CD4-positive, alpha-beta T cell treated with Interferon gamma for 1 hour (primary cell): Measurements from ENCODE around the gene DAND5.

Experiments
- DNase-seq: peaks from one replicate; pipeline ENCODE4 v3.0.0-alpha.2; 2020

Gene DAND5

DNA sequence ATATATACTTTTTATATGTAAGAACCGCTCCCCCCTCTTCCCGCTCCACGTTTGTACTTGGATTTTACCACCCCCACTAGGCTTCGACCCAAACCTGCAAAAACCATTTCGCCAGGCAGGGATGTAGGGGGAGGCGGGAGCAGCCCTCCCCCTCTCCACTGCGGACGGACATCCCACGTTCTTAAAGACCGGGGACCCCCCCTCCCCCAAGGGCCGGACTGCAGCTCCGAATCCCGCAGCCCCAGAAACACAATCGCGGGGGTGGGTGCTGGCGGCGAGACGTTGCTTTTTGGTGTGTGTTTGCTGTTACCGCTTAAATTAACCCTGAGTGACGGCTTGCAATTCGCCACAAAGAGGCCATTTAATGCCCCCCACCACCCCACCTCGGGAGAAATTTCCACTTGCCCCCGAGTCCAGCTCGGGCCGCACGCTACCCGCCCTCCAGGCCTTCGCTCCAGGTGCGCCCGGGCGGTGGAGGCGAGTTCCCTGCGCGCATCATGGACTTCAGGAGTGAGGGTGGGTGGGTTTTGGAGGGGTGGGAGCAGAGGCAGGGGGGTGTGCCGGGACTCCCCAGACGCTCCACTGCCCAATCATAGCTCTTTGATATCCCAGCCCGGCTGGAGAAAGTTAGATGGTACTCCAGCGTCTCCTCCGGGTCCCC is 41.7 kb downstream of the DAND5 start:
- DNase-seq, result no peak

DNA sequence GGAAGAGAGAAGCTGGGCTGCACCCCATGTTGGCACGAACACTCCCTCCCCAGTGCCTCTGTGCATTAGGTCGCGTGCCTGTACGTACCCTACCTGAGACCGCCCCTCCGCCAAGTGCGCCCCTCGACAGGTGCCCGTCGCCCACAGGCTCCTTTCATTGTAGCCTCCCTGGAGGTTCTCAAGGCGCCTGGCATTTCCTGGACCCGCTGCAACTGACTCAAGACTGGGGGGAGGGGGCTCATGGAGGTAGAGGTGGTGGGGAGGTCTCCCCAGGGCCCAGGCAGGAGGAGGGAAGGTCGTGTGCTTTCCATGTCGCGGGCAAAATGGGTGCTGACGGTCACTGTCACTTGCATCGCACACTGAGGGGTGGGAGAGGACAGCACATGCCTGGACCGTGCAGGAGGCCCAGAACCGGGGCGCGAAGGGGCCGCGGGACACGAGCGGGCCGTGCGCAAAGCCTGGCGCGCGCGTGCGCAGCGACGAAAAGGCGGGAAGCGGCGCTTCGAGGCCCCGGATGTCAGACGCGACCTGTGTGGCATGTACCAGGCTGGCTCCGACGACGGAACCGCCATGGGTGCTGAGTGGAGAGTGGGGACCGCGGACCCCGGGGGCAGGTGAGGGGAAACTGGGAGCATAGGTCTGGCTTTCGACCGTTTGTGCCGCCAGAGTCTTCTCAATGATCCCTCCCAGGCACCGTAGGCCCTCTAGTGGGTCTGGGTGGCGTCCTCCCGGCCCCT is 42.4 kb downstream of the DAND5 start:
- DNase-seq, result no peak

DNA sequence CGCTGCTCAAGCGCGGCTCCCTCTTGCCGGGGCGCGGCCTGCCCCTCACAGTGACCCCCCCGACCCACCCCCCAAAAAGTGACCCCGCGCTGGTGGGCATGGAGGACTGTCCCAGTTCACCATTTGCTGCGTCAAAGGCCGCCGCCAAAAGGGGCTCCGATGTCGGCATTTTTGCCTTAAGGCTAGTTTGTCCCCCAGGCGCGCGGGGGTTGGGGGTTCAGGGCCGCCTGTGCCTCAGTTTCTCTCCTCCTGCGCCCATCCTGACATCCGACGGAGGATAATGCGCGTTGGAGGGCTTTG is 43.0 kb downstream of the DAND5 start:
- no peak for DNase-seq

DNA sequence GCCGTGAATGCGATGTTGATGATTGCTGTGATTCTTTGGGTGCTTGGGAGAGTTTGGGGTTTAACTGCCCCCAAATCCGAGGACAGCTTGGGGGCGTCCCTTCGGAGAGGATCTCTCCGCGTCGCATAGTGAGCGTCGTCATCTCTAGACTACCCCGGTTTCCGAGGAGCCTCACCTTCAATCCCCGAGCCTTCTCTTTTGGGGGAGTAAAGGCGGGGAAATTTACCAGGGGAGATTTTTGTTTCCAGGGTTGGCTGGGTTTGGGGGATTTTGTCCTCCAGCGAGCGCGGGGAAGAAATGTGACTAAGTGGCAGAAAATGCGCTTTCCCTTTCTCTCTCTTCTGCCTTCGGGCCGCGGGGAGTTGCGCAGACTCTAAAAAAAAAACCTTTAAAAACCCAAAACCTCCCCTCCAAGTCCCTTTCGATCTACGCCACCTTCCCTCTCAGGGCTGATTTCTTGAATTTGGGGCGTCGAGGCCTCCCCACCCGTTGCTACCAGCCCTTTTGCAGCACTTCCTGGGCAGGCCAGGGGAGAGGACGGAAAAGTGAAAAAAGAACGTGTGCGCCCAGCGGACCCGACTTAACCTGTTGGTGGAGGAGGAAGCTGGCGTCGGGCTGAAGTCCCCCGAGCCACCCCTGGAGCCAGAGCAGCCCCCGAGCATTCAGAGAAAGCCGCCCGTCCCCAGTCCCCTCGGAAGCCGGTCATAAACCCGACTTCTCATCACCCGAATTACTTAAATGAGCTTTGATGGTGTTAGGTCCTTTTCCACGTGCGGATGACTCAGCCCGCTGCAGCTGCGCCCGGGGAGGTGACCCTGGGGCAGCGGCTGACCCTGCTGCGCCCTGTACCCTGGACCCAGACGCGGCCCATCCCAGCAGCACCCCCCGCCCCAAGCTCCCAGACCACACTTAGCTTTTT is 43.6 kb downstream of the DAND5 start:
- DNase-seq, result peak; percentile 11

DNA sequence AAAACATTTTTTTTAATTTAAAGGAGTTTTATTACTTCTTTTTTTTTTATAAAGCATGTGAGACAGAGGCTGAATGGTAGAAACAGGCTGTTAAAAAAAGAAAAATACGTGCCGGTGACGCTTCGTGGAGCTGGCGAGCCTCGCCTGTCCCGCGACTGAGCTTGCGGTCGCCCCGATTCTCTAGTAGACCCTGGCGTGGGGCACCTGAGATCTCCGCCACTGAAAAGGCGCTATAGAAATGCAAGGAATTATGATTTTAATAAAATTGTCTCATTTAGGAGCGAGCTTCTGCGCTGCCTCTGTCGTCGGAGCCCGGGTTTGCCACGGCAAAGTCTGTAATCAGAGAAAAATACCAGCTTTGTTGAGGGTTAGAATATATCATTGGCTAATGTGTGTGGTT is 44.3 kb downstream of the DAND5 start:
- DNase-seq, result no peak

DNA sequence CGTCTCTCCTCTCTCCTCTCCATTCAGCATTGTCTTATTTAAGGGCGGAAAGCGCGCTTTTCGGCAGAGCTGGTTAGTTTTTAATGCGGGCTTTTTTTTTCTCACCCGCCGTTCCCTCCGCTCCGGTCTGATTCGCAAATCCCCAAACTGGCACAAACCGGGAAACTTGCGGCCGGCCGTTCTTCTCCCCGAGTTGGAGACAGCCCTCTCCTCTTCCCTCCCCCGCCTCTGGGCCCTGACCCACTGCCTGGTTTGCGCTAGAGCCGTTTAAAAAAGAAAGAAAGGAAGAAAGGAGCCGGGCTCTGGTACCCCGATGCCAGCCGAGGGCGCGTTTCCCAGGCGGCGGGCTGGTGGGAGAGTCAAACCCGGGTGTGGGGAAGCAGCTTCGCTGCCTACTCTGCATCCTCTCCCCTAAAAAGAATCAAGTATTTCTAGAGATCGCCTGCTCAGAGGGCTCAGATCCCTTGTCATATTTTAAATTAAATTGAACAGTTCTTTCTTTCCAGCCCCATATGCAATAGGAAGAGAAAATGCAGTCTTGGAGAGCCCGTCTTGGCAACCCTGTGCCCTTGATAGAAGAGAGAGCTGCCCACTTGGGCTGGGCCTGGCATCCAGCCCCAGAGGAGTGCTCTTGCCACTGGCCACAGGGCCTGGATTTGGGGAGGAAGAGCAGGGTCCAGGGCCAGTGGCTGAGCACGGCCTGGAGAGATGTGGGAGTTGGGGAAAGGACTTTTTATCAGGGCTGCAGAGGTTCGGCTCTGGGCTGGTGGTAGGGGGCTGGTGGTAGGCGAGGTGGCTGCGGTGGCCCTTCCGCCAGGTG is 44.9 kb downstream of the DAND5 start:
- no peak for DNase-seq

DNA sequence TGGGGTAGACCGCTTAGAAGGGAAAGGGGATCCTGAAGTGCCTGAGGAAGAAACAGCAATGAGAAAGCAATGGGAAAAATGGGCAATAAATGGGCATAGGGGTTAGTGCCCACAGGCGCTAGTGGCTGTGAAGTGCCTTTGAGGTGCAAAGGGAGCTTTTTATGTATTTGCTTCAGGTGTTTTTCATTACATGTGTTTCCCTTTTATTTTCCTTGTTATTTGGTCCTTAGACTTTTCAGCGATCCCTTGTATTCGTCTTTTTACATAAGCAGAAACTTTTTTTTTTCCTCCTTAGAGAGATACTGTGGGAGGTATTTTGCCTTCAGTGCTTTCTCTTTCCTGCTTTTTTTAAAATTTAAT is 45.5 kb downstream of the DAND5 start:
- DNase-seq, result no peak

DNA sequence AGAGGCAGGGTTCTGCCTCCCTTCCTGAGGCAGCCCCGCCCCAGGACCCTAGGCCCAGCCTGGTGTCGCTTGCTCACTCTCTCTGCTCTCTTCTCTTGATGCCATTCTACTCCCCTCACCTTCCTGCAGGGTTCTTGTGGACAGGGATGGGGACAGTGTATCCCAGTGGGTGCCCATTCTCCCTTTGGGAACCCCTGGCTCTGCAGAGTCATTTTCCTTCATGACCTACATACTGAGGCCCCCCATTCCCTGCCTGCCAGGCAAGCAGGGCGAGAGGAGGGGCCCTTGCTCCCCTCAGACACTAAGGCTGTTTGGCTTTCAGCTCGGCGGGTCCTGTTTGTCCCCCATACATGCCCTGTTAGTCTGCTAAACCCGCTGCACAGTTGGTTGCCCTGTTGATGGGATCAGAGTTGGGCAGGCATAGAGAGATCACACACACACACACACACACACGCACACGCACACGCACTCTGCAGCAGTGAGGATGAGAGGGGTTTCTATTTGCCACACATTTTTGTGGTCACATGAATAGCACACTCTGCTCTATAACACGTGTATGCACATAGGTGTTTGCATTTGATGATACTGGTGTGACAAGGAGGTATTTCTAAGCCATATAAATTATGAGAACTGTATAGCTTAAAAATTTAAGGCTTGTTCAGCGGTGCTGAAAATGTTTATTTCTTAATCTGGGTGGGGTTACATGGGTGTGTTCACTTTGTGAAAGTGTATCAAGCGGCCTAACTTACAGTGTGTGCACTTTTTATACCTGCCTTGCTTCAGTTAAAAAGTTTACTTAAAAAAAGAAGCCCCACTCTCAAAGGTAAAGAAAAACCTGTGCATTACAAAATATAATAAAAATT is 46.2 kb downstream of the DAND5 start:
- DNase-seq, result no peak

DNA sequence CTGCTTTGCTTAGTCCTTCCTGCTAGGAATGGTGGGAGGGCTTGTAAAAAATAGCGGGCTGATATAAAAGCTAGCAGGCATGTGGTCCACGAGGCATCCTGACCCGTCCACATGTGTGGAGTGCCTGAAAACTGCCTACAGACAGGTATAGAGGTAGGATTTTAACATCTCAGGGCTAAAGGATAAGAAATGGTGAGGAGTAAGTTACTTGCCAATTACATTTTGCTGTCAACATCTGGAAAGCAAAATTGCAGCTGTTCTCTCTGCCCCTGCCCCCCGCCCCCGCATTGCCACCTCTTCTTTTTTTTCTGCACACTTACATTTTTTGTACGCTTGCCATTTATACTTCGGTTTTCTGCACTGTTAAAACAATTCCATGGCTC is 46.9 kb downstream of the DAND5 start:
- DNase-seq, result no peak

DNA sequence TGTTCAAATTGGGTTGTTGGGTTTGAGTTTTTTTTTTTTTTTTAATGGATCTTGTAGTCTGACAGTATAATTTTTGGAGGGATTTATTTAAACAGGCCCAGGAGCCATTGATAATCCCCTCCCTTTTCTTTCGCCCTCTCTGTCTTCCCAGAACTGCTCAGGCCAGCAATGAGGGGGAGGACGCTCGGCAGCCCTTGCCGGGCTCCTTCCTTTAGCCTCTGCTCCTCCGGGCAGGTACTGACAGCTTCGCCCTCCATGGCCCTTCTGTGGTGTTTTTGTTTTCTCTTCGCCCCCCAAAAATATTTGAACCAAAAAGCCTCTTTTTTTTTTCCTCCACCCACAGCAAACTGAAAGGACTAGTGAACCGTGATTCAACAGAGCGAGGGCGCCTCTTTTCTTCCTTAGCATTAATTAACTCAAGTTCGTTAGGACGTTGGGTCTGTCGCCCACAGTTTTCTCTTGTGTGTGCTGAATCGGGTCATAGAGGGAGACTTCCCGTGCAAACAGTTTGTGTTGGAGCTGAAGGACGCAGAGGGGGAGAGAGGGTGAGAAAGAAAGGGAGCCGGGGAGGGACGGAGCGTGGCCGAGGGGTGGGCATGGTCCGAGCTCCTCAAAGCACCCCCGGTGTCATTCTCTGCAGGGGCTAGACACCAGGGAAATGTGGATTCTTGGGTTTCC is 47.4 kb downstream of the DAND5 start:
- DNase-seq, result no peak

DNA sequence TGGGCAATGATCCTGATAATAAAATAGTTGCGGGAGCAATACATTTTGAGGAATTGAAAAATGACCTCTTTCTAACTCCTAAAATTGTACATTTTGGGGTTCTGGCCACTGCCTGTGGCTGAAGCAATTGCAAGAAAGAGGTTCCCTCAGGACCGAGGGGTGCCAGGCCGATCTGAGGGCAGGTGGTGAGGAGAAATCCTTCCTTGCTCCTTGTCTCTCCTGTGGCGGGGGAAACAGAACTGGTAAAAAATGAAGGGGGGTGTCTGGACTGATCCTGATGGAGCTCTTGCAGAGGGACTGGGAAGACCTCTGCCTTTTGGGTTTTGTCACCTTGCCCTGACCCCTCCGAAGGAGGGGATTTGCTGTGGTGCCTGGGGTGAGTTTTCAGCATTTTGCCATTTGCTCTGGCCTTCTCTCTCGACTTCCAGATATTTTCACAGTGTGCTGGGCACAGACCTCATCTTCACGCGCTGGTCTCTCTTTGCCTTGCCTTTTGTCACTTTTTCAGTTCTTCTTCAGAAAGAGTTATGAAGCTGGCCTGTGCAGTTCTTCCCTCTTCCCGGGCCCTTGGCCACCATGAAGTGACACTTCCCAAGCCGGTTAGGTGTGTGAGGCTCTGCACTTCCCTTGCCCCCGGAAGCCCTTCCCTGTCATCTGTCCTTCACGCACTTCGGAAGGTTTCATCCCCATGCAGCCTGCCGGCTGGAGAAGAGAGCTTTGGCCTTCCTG is 48.1 kb downstream of the DAND5 start:
- DNase-seq, result no peak

DNA sequence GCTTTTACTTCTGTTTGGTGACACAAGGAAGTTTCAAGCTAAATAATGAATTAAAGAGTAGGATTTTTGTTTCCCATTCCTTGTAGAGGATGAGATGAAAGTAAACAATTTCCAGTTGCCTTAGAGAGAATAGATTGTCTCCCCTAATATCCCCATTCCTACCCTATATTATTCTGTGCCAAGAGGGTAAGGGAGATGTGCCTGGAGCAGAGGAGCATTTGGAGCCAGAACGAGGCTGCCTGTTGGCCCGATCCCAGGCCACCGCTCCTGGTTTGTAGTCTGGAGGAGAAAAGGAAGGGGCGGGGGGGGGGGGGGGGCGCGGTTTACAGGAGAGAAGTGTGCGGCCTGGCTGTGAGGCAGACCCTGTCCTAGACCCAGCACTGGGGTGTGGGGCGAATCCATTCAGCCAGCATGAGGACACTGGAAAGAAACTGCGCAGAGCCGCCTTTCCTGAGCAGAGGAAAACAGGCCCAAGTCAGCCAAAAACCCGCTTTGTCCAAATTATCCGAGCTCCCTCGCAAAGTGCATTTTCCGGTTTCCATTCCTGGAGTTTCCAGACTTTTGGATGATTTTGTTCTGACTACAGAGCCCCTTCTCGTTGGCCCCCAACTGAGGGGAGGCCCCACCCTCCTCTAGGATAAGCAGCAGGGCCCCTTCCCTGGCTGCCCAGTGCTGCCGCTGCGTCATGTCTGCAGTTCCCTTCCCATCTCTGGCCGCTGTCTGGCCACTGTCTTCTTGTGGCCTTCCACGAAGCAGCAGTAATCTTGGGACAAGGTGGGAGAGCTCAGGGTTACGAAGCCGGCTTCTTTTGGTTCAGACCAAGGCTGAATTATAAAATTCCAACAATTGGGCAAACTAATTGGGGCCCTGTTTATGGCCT is 48.9 kb downstream of the DAND5 start:
- no peak for DNase-seq

DNA sequence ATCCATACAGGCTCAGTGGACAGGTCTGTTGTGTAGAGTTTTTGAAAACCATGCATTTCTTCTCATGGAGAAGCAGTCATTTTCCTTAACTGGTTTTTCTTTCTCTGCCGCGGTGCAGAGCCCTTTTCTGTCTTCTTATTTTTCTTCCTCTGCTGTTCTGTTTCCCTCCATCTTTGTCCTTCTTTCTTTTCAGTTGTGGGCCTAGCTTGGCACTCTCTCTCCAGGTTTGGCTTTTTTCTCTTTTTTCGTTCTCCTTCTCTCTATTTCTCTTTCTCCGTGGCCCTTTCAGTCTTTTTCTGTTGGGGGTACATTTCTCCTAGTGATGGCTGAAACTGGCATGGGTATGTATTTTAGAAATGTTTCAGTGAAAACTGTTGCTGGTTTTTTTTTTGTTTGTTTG is 50.0 kb downstream of the DAND5 start:
- DNase-seq, result no peak

DNA sequence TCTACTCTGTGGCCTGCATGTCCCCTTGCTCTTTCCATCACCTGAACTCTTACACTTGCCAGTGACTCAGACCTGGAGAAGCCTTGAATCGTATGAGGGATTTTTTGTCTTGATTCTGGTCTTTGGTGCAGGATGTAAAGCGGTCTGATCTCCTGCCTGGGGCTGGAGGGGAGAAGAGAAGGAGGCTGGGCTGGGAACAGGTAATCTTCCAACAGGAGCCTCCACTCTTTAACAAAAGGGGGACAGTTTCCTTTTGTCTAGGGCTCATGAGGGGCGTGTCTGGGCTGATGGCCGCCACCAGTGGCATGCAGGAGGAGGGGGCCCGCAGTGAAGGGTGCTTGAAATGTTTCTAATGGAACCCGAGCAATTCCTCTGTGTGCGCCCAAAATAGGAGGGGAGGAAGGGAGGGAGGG is 50.6 kb downstream of the DAND5 start:
- no peak for DNase-seq

DNA sequence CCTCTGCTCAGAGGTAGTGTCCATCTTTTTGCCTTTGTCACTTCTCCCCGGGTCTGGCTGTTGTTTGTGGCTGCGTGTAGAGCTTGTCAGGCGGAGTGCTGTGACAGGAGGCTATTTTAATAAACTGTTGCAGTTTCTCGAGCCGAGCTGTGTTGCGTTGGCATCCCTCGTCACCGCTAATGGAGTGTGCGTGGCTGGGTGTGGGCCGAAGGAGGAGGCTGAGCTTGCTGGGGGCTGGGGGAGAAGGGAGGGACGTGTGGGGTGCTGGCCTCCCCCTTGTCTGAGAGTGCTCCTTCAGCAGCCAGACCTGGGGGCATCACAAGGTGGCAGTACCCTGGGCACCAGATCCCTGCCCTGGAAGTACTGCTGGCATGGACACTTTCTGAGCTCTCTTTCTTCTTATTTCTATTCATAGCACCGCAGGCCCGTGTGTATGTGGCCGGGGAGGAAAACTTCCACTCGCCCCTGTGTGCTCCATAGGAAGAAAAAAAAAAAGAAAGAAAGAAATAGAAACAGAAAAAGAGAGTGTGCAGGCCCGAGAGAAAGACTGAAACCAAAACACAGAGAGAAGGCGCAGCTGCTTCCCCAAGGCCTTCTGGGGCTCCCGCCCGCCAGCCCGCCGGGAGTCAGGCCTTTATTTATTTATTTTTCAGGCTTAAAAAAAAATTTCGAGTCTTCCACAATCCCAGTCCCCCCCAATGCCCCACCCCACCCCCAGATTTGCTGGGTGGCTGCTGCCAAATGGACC is 52.9 kb downstream of the DAND5 start:
- DNase-seq, result no peak

DNA sequence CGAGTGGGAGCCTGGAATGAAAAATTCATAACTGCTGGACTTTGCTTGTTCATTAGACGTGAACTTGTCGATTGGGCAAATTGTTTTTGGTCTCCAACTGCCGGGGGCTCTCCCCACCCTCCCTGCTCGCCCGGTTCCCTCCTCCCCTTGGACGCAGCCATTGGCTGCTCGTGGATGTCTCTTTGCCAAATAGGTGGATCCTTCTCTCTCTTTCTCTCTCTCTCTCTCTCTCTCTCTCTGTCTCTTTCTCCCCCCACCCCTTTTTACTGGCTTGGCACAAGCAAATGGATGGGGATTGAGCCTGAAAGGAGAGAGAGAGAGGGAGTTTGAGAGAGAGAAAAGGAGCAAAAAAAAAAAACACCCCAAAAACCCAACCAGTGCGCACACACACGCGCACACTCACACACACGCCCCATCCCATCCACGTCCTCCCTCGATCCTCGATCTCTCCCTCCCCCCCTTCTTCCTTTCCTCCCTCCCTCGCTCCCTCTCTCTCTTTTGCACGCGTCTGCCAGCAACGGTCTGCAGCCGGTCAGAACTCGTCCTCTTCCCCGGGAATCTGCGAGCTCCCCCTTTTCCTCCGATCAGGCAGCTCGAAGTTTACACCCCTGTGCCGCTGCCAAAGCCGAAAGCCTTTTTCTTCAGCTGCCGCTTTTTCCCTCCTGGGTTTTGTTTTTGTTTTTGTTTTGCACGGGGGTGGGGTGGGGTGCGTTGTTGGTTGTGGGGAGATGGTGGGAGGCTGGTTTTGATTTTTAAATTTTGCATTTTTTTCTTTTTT is 53.7 kb downstream of the DAND5 start:
- no peak for DNase-seq

DNA sequence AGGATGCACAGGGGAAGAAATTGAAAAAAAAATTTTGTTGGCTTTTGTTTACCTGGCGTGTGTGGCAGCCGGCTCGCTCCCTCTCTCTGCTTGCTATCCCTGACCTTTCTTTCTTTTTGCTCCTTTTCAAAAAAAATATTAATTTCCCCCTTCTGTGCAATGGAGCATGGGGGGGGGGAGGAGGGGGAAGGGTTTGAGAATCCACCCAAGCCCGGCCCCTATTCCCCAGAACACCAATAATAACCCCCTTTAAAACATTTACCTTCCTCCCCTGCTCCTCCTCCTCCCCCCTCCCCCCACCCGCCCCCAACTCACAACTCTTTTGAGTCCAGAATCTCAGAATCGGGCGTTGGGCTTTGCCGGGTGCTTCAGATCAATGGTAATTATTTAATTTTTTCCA is 54.3 kb downstream of the DAND5 start:
- DNase-seq, result no peak
